ENCODE results near the gene PLCB1.

The PLCB1 gene

GRCh38 chr20:8438748-8439147 lies 306.7 kb downstream of the PLCB1 start:
- Histone ChIP-seq H3K4me3 (ENCODE audit: low read depth, low read length) (no peak overlapping the region), H3K27ac (no peak overlapping the region), H3K9me3 (ENCODE audit: severe bottlenecking) (no peaks in the 10 kb centered on the region), H3K36me3 (no peaks in the 10 kb centered on the region), H3K27me3 (ENCODE audit: insufficient read depth, low read depth, severe bottlenecking) (no peaks in the 10 kb centered on the region)
- DNase-seq, result no peak
- no peak for TF ChIP-seq CTCF (IDR thresholded peaks at IDR 0.05; ENCODE audit: low read depth, low read length)

- no peaks in the 10 kb centered on the region for H3K36me3 ChIP-seq
Observed at GRCh38 chr20:8443464-8444072, 311.5 kb downstream of the PLCB1 start.

DNA sequence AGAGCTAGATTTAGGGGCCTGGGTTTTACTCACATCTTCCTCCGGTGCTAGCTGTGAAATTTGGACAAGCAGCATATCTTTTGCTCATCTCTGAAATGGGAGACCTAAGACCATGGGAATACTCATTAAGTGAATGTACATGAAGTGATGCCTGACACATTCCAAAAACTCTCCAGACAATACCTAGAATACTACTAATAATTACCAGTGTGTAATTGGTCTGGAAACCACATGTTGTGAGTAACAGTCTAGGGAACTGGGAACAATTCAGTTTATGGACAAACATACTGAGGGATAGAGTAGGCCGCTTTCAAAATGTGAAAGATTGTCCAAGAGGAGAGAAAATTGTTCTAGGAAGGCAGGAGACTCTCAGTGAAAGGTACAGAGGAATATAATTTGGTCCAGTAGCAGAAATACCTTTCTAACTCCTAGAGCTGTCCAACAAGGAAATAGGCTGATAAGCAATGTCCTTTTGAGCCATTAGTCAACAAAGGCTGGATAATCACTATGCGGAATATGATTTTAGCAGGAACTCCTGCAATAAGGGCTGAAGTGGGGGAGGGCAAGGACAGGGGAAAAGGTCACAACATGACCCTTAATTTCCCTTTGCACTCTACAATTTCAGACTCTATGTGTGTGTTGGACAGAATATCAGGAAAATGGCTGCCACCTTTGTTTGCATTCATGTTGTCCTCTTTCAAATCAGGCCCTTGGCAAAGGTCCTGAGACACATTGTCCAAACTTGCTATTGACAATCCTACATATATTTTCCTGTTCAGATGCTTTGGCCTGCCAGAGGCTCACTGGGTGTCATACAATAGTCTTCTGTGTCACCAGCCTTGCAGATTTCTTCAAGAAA lies 315.4 kb downstream of the PLCB1 start:
- Histone ChIP-seq H3K4me3 (ENCODE audit: low read depth, low read length) (no peak overlapping the region), H3K27ac (no peak overlapping the region), H3K9me3 (ENCODE audit: severe bottlenecking) (no peaks in the 10 kb centered on the region), H3K36me3 (no peaks in the 10 kb centered on the region), H3K27me3 (ENCODE audit: insufficient read depth, low read depth, severe bottlenecking) (no peaks in the 10 kb centered on the region)
- no peak for TF ChIP-seq CTCF (IDR thresholded peaks at IDR 0.05; ENCODE audit: low read depth, low read length)
- no peak for DNase-seq

More at GRCh38 chr20:8443464-8444072, 311.5 kb downstream of the PLCB1 start:
- H3K4me3 ChIP-seq (ENCODE audit: low read depth, low read length), result no peak overlapping the region
- no peaks in the 10 kb centered on the region for H3K27me3 ChIP-seq (ENCODE audit: insufficient read depth, low read depth, severe bottlenecking)
- DNase-seq, result no peak
- TF ChIP-seq CTCF (IDR thresholded peaks at IDR 0.05; ENCODE audit: low read depth, low read length), result 0 out of 2 replicates have a peak, but pooled peaks have one; percentile 4
- no peak overlapping the region for H3K27ac ChIP-seq
- no peaks in the 10 kb centered on the region for H3K9me3 ChIP-seq (ENCODE audit: severe bottlenecking)

DNA sequence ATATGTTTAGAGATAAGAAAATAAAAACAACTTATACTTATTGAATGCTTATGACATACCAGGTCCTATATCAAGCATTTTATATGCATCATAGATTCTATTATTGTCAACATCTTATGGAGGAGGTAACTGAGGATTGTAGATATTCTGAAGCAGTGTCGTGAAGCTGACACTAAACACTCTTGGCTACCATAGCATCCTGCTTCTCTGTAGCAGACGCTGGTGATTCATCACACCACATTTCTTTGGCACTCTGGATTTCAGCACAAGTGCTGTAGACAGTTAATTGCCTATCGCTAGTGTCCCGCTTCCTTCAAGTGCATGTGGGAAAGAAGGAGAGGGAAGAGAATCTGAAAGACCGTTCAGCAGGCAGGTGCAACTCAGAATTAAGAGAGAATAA lies 317.1 kb downstream of the PLCB1 start:
- no peak for DNase-seq
- H3K4me3 ChIP-seq (ENCODE audit: low read depth, low read length), result no peak overlapping the region
- no peaks in the 10 kb centered on the region for H3K36me3 ChIP-seq
- no peaks in the 10 kb centered on the region for H3K27me3 ChIP-seq (ENCODE audit: insufficient read depth, low read depth, severe bottlenecking)
- TF ChIP-seq CTCF (IDR thresholded peaks at IDR 0.05; ENCODE audit: low read depth, low read length), result no peak
- no peak overlapping the region for H3K27ac ChIP-seq
- no peaks in the 10 kb centered on the region for H3K9me3 ChIP-seq (ENCODE audit: severe bottlenecking)

DNA sequence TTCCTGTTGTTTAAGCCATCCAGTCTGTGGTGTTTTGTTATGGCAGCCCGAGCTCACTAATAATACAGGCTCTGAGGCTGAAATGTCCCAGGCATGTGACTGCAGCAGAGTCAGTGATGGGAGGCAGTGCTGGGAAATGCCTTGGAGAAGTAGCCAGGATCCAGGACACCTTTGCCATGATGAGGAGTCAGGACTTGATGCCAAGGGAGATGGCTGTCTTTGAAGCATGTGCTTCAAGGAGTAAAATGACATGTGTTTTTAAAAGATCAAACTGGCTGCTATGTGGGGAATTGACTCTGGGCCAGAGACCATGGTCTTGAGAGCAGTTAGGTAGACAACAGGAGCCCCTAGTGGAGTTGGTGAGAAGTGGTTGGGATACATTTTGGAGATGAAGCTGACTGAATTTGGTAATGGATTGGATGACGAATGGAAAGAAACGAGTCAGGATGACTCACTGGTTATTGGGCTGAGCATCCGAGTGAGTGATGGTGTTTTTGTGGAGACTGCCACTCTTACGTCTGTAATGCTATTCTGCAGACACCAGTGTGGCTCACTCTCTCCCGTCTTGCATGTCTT lies 322.2 kb downstream of the PLCB1 start:
- TF ChIP-seq CTCF (IDR thresholded peaks at IDR 0.05; ENCODE audit: low read depth, low read length), result peak; percentile 54
- Histone ChIP-seq H3K27ac (no peak overlapping the region), H3K9me3 (ENCODE audit: severe bottlenecking) (no peaks in the 10 kb centered on the region), H3K27me3 (ENCODE audit: insufficient read depth, low read depth, severe bottlenecking) (no peaks in the 10 kb centered on the region), H3K4me3 (ENCODE audit: low read depth, low read length) (no peak overlapping the region), H3K36me3 (no peaks in the 10 kb centered on the region)
- no peak for DNase-seq
